HG03565 (cell line): ENCODE data around the gene RNF220.

Source experiments
- ATAC-seq: cut with Tn5 transposase; IDR thresholded peaks from one replicate; pipeline ENCODE4 v1.9.1; 2021; ENCODE audit warnings: mild to moderate bottlenecking, moderate library complexity; ENCODE audit not compliant: unreplicated experiment

RNF220 gene

DNA sequence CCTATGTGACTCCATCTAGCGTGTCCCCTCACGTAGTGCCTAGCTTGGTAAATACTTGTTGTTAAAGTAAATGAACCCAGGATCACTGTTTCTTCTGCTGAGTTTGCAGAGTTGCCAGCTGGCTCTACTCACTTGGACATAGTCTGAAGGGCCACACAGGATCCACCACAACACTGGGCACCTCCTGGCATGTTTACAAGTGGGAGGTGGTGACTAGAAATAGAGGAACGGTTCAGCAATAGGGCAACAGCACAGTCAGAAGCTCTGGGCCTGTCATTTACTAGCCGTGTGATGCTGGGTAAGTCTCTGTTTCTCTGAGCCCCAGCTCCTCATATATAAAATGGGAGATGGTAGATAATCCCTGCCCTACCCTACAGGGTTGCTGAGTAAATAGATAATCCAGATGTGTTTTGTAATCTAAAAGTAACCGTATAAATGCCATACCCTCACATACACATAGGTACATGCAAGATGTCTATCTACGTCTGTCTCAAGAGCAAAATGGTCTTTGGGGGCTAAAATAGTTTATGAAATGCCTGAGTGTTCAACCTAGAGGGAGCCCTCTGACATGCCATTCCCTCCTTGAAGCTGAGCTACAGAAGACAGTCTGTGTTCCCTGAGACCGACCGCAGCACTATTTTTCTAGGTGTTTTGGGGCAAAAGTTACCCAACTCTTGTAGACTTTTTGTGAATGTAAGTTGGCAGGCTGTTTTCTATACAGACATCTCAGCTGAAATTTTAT, 20.5 kb downstream of the RNF220 start:
- ATAC-seq: no peak

DNA sequence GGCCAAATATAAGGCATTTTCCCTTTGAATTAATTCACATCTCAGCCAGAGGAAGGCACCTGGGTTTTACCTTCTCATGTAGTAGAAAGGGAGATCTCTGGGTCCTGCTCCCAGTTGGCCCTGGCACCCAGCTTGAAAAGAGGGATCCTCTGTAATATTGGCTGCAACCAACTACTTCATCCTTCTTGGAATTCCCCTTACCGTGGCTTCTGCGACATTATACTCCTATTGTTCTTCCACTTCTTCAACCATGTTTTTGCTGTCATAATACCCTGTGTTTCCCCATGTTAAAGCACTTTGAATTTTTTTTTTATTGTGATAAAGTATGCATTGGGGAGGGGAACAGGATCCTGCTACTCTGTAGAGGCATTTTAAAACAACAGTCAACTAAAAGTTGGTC, 26.8 kb downstream of the RNF220 start:
- ATAC-seq: no peak

DNA sequence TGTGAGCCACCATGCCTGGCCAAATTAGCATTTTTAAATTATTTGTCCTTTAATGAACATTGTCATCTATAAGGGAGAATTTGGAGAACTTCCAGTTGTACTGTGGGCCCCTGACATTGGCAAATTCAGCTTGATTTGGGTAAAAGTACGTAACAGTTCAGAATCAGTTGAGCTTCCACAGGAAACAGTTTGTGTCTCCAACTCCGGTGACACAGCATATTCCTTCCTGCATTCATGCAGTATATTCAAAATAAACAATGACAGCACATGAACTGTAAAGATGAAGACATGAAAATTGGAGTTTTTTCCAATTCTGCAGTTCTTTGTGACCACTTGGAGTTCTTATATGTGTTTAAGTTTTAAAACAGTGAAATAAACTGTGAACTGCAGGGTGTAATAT, 28.2 kb downstream of the RNF220 start:
- ATAC-seq: no peak

DNA sequence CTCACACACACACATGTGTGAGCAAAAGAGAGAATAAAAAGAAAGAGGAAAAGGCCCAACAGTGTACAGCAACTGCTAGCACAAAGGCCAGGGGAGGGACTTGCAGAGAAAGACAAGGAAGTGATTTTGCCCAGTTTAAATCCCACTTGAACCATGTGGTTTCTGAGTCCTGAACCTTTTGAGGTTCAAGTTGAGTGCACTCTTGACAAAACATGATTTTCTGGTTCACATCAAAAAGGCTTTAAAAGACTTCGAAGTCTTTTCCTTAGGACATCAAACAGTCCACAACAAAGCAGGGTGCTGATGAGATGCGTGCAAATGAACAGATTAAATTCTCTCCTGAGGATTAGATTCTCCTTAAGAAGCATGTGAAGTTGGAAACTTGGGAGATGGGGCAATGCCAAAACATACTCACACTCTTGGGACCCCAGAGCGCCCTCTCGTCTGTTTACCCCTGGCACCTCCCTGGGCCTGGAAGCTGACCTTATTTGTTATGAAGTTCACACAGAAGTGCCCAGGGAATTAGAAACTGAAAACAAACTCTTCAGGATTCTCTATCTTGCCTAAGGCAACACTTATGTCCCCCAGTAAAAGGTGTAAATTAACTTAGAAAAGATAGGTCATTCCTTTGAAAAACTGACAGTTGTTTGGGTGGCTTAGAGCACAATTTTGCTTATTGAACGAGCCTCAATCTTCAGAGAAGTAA, 31.5 kb downstream of the RNF220 start:
- no peak for ATAC-seq

DNA sequence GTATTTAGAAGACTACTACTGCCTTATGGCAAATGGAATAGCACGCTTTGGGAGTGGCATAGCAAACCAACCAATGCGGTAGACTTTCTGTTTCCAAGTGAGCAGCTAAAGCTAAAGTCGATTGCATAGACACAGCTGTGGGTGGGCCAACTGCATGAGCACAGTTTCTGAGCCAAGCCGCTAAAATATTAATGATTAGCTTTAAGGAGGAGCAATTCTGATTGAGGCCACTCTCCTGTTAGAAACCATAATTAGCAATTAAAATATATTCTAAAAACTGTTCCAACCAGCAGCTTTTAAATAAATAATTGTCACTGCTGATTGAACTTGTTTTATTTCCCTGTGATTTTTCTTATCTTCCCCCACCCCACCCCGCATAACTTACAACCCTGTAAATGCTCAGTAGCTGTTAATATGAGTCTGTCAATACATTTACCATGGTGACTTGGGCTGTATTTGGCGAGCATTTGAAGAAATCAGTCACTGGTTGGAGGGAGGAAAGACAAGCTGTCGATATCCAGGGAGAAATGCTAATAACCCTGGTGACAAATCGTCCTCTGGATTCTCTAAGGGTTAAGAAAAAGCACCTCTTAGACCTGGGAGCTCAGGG, 32.2 kb downstream of the RNF220 start:
- no peak for ATAC-seq

DNA sequence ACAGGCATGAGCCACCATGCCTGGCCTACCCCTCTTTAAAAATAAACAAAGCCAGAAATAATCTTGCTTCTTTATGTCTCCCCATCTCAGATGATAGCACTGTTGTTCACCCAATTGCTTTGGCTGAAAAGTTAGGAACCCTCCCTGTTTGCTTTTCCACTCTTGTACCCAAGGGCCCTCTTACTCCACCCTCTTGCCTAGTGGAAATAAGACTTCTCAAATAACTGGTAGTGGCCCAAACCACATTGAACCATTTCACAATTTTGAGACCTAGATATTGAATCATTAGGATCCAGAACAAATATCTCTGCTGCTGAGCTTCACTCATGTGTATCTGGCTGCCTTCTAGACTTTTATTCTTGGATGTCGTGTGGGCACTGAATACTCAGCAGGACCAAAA, 37.7 kb downstream of the RNF220 start:
- ATAC-seq: no peak

DNA sequence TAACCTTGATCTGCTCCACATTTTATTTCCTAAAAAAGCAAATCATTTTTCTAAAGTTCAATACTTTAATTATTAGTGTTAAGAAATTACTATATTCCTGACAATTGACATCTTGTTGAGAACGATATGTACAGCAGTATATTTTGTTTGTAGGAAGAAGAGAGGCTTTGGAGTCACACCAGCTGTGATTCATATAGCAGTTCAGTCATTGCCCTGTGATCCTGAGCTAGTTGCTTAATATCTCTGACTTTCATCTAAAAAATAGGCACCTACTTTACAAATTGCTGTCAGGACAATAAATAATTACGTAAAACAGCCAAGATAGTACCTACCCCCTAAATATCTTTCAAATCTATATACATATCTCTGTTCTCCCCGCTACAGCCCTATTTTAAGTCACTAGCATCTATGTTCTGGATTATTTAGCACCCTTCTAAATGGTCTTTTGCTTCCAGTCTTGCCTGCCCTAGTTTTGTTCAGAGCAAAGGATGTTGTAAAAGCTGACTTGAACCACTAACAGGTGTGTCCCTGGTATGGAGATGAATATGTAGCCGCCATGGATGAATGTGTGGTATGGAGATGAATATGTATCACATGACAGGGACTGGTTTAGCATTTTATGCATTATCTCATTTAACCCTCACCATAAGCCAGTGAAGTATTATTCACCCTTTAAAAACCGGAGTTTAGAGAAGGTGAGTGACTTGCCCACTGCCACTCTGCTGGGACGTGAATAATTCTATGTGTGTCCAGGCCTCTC, 42.2 kb downstream of the RNF220 start:
- no peak for ATAC-seq

DNA sequence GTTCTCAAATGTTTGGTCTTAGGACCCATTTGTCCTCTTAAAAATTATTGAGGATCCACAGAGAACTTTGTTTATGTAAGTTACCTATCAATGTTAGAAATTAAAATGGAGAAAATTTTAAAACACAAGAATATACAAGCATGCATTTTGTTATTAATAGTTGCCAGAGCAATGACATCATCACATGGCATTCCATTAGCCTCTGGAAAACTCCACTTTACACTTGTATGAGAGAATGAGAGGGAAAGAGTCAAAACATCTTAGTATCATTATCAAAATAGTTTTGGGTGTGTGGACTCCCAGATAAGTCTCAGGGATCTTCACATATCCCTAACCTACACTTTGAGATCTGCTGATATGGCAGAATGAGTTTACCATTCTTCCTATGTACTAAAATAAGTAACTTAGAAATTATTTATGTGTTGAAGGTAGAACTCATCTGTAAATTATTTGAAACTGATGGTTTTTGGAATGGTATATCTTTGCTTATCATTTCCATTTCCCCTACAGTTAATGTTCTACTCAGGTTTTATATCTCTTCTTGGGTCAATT, 48.8 kb downstream of the RNF220 start:
- no peak for ATAC-seq

DNA sequence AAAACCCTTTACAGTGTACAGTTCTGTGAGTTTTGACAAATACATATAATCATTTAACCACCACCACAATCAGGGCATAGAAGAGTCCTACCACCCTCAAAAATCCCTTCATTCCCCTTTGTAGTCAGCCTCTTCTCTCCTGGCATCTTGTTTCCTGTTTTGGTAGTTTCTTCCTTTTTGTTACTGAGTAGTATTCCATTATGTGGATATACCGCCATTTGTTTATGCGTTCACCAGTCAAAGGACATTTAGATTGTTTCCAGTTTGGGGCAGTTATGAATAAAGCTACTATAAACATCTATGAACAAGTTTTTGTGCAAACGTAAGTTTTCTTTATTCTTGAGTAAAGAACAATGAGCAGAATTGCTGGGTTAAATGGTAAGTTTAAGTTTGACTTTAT, 49.6 kb downstream of the RNF220 start:
- no peak for ATAC-seq

DNA sequence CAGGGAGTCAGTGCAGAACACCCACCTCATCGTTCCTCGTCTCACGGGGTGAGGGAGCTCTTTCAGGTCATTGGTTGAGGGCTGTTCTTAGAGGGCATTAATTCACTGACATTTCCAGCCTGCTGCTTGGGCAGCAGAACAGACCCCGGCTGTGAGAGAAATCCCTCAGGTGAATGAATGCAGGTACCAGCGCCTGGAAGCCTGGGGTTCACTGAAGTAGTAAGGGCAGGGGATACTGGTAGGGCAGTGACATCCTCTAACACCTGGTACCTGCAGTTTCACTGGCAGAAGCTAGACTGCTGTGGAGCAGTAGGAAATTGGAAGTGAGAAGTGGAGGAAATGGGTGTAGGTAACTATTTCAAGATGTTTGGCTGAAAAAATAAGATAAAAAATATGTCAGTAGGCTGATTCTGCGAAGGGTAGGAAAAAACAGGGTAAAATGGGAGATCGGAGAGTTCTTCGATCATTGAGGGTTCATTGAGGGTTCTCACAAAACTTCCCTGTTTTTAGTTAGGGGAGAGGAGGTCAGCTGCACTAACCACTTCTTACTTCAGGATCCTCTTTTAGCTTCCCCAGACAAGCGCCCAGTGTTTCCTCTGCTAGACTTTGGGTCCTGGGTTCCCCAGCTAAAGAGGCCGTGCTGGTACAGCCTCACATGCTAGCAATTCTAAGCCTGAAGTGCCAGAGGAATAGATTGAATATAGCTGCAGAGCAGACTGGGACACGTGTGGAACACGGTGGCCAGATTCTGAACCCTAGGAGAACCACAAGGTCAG, 55.2 kb downstream of the RNF220 start:
- no peak for ATAC-seq

DNA sequence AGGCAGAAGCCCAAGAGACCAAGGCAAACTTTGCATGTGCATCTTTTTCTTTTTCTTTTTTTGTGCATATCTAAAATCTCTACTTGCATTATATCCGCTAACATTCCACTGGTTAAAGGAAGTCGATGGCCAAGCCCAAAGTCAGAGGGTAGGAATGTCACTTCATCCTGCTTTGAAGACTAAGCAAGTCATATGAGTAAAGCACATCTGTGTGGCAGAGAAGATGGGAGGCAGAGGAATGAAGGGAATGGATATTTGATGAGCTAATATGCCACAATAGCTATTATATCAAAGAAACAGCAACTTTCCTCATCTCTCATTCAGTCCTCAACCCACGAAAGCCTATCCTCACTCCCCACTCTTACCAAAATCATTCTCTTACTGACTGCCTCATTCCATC, 59.3 kb downstream of the RNF220 start:
- ATAC-seq: no peak

DNA sequence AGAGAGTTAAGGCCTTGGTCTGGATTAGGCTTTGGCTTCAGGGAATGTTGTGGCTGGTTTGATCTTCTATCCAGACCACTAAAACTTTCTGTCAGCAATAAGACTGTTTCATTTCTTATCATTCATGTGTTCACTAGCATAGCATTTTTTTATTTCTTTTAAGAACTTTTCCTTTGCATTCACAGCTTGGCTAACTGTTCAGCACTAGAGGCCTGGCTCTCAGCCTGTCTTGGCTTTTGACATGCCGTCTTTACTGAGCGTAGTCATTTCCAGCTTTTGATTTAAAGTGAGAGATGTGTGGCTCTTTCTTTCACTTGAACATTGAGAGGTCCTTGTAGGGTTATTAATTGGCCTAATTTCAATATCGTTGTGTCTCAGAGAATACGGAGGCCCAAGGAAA, 62.5 kb downstream of the RNF220 start:
- no peak for ATAC-seq

DNA sequence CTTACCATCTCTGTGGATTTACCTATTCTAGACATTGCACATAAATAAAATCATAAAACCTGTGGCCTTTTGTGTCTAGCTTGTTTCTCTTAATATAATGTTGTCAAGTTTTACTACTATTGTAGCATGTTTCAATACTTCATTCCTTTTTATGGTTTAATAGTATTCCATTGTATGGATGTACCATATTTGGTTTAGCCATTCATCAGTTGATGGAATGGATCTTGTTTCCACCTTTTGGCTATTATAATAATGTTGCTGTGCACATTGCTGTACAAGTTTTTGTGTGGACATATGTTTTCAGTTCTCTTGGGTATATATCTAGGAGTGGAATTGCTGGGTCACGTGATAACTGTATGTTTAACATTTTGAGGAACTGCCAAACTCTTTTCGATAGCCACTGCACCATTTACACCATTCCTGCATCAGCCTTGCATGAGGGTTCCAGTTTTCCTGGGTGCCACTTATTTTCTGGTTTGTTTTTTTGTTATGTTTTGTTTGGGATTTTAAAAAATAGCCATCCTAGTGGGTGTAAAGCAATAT, 66.9 kb downstream of the RNF220 start:
- no peak for ATAC-seq

DNA sequence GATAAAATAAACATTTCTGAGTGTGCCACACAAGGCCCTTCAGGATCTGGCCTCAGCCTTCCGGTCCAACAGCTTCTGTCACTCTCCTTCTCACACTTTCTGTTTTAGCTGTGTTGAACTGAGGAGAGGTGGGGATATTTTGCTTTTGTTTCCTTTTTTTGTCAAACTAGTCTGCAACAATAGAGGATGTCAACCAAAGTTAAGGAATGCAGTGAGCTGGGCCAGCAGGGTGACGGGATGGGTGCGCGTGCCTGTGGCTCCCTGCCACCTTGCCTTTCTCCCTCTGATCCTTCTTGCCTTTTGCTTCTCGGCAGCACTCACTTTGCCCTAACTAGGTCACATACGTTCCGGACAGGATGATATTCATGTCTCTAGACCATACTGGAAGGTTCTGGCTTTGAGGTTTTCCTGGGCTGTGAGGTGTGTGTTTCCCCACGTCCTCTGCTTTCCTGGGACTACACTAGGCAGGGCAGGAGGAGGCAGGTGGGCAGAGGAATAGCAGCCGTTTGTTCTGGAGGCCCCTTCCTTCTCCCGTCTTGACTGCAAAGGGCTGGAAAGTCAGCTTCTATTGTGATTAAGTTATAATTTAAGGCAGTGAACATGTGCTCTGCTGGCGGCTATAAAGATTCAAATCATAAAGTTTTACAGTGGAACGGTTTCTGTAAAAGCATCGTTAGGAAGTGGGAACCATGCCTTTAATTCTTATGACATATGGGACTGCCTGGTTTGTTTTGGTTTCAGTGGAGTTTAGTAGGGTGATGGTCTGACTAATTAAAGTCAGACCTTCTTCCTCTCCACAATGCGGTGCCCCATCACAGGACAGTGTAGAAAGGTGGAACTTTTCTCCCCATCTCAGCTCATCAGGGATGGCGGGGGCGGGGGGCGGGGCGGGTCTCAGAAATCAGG, 67.8 kb downstream of the RNF220 start:
- no peak for ATAC-seq

DNA sequence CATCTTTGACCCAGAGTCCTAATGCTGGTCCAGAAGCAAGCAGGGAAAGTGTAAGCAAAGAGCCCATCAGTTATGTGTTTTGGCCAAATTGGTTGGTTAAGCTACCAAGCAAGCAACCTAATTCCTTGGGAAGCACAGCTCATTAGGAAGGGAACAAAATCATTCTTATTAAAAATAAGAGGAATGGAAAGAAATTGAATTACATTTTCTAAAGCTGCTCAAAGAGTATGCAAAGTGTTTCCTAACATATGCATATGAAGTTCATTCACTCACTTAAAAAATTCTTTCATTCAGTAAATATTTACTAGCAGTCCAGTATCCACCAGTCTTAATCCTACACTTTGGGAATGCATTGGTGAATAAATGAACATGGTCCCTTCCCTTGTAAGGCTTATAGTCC, 71.8 kb downstream of the RNF220 start:
- ATAC-seq: no peak

DNA sequence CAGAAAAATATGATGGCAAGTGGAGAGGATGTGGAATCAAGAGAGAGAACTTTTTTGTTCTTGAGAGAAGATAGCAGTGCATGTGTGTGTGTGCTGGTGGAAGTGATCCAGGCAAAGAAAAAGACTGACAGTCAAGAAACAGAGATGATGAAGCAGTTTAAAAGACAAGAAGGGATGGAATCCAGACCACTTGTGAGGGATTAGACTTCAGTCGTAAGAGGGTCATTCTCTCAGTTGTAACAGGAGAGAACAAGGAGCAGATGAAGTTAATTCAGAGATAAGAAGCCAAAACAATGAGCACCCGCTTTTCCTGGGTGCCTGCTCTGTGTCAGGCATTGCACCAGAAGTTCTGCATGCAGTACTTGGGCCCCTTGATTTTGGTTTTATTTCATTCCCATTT, 76.6 kb downstream of the RNF220 start:
- no peak for ATAC-seq

DNA sequence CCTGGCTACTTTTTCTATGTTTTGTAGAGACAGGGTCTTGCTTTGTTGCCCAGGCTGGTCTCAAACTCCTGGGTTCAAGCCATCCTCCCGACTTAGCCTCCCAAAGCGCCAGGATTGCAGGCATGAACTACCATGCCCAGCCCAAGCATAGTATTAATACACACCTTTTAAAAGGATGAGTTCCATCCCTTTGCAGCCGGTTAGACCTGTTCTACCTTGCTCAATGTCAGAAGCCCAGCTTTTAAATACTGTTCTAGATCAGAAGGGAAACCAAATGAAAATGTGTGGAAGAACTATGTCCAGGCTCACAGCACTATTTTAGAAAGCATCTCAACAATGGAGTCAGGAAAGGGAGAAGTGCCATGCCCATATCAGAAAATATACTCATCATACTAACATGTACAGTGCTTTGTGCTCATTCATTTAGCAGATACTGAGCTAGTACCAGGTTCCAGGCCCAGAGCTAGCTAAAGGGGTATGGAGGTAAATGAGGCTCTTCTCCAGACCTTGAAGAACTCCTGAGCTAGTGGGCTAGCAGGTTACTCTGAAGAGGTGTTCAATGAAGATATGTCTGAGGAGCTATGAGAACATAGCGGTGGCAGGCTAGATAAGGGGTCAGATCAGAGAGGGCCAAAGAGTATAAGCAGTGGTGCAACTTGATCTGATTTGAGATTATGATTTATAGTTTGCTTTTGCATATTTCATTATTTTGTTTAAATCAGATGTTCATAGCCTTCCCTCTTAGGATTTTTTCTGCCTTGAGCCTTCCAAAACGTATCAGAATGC, 78.2 kb downstream of the RNF220 start:
- ATAC-seq: no peak

DNA sequence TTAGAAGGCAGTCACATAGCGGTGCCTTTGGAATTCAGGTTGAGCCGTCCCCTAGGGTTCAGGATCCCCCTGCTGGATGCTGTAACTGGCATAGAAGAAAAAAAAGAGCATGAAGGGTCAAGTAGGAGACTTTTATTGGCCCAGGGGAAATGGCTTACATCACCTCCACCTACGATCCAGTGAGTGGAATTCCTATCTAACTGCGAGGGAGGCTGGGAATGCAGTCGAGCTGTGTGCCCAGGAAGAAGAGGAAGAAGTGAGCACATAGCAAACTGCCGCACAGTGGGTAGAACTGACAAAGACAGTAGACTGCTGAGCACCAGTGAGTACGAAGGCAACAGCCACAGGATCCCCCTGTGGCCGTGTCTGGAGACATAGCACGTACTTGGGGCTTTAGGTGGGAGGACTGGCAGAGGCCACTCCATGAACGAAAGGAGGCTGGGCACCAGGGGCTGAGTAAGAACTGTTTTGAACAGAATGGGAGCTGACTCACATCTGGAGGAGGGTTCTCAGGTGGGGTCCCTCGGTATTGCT, 79.2 kb downstream of the RNF220 start:
- no peak for ATAC-seq
